Gastroesophageal sphincter (tissue), 3 donors: Measurements from ENCODE around the gene CECR2.

Source experiments
- CTCF ChIP-seq, 4 experiments: fragments of 200-600 bp in 2 of 4; fragments of 450-650 bp in 2 of 4; sonication (generic) in 1 of 4; IDR thresholded peaks; one replicate each; pipeline ENCODE4 v1.5.1; 2017 to 2019; ENCODE audit warnings: antibody characterized with exemption in 4 of 4, mild to moderate bottlenecking in 2 of 4, moderate library complexity in 2 of 4
- POLR2AphosphoS5 ChIP-seq: sonication (generic); formaldehyde crosslinking; IDR thresholded peaks from one replicate; pipeline ENCODE4 v1.6.1; 2017; ENCODE audit warnings: antibody characterized with exemption

GRCh38 chr22:17541476-17541875 is 172.2 kb downstream of the CECR2 start:
- TF ChIP-seq CTCF (IDR thresholded peaks at IDR 0.05): no peak
- no peak for TF ChIP-seq POLR2AphosphoS5
